Measurements from ENCODE around the gene FKBP6.
"Not testable (repeated sequence)": the region's sequence is repeated elsewhere in the genome, so short reads cannot be mapped to it uniquely, and the experiment has no call there.

The FKBP6 gene

DNA sequence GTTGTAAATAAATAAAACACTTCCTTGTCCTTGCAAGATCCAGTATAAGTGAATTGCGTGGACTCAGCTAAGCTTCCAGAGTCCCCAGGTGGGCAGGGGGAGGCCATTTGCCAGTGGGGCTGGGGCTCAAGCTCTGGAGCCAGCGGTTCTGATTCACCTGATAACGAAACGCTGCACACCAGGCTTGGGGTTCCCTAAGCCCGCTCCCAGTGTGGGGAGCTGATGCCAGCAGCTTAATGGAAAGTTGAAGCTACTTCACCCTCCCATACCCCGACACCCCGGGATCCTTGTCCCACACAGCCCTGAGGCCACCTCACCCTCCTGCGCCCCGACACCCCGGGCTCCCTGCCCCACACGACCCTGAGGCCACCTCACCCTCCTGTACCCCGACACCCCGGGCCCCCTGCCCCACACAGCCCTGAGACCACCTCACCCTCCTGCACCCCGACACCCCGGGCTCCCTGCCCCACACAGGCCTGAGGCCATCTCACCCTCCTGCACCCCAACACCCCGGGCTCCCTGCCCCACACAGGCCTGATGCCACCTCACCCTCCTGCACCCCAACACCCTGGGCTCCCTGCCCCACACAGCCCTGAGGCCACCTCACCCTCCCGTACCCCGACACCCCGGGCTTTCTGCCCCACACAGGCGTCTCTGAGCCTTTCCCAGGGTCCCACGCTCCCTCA lies 30.8 kb downstream of the FKBP6 start:
- DNase-seq = no peak

DNA sequence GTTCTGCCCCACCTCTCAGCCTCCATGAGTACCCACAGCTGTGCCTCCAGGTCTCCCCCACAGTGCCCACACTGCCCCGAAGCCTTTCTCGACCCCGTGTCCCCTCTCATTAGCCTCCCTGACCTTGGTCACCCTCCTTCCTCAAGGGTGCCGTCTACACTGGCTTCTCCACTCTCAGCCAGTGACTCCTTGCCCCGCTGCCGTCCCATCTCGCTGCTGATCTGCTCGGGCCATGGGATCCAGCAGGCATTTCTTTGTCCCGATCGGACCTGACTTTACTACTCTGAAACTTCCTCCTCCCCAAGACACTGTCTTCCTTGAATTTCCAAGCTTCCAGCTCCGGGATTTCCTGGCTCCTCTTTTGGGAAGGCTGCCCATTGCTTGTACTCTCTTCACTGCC lies 31.3 kb downstream of the FKBP6 start:
- no peak for DNase-seq

DNA sequence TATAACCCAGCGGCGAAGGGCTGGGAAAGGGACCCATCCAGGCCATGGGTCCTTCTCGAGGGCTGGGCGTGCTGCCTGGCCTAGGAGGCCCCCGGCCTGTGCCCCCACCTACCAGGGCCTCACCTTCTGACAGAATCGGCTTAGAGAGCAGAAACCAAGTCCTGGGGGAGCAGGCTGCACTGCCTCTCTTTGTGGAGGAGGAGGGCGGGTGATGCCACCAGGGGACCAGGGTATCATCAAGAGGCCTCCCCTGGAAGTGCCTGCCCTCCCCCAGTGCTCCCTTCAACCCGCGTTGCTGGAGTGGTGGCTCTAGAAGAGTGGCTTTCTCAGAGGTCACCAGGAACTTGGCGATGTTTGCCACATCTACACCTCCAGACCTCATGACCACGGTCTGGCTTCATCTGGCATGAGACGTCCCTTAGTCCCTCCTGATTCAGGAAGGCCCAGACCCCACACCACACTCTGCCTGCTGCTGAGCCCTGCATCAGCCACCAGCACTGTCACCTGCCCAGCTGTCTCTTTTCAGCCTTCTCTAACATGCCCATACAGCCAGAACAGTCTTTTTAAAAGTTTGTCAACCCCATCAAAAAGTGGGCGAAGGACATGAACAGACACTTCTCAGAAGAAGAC lies 31.9 kb downstream of the FKBP6 start:
- no peak for DNase-seq

DNA sequence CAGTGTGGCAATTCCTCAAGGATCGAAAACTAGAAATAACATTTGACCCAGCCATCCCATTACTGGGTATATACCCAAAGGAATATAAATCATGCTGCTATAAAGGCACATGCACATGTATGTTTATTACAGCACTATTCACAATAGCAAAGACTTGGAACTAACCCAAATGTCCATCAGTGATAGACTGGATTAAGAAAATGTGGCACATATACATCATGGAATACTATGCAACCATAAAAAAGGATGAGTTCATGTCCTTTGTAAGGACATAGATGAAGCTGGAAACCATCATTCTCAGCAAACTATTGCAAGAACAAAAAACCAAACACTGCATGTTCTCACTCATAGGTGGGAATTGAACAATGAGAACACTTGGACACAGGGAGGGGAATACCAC lies 32.6 kb downstream of the FKBP6 start:
- DNase-seq = not testable (repeated sequence)

DNA sequence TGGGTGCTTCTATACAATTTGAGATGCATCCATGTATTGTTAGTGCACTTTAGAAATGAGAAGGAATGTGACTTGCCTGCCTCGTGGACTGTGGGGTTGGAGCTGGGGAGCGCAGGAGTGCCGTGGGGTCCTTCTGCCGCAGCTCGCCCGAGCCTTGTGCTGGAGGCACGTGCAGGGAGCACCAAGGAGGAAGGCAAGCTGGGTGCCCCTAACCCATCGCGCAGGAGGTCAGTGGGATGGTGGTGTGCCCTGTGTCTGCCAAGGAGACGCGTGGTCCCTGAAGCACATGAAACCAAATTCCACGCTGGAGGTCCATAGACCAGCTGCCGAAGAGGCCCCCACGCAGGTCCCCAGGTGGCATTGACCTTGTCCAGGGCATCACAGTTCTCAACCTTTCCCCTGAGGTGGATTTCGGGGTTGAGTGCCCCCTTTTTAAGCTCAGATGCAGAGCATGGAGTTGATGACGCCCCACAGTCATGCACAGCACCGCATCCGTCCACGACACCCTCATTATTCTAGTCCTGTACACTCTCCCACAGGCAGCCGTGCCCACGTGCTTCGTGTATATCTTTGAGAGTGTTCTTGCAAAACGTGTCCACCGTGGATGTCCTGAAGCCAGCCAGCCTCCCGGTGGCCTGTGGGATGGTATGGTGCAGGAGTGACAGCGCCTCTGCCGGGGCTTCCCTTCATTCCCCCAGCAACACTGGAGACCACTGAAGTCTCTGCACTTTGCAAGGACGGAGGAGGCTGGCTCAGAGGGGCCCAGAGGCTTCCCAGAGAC lies 35.5 kb downstream of the FKBP6 start:
- no peak for DNase-seq

DNA sequence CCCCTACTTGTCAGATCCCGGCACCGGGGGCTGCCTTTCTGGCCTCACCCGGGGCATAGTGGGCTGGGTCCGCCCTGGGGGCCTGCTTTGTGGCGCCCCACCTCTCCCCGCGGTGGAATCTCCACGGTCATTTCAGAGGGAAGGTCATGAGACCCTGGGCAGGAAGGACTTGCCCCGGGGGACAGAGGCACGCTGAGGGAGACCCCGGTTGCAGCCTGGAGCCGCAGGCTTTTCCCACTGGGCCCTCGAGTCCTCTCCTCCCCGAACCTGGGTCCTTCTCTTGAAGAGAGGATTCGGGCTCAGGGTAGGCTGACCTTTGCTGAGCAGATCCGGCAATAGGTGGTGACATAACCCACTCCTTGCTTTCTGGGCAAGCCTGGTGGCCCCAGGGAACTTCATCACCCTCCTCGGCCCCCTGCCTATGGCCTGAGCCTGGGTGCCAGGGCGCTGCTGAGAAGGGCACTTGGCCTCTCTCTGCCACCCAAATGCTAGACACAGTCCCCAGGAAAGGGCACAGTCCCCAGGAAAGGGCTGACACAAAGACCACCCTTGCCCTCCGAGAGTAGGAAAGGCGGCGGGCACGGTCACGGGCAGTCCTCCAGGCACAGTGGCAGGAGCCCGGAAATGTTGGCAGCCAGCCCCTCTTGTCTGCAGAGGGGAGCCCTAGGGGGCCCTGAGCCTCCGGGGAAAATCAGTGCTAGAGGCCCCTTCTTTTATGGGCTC lies 36.2 kb downstream of the FKBP6 start:
- DNase-seq = no peak

DNA sequence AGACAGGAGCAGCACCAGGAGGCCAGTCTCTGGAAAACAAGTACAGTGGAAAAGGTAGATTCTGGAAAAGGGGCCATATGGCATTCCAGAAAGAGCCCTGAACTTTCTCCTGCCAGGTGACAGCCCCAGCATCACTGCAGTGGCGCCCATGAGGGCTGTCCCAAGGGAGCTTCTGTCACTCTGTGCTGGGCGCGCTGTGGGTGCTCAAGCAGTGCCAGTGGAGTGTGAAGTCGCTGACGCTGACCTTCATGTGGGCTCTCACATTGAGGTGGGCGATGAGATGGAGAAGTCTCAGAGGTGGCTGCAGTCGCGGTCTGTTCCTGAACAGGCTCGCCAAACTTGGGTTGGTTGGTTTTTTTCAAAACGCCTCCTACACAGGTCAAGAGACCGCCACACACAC lies 38.2 kb downstream of the FKBP6 start:
- no peak for DNase-seq

DNA sequence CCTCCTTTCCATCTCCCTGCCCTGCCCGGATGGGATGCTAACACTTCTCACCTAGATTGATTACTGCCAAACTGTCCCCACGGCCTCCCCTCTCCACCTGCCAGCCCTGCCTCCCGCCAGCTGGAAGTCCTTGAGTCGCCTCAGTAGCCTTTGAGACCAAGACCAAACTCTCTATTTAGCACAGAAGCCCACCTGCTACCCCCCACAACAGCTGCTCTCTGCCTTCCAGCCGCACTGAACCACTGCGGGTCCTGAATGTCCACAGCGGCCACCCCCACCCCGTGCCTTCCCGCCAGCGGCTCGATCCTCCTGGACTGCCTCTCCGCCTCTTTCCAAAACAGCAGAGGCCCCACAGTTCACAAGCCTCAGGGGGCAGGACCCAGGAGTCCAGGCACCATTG lies 39.0 kb downstream of the FKBP6 start:
- DNase-seq = no peak

DNA sequence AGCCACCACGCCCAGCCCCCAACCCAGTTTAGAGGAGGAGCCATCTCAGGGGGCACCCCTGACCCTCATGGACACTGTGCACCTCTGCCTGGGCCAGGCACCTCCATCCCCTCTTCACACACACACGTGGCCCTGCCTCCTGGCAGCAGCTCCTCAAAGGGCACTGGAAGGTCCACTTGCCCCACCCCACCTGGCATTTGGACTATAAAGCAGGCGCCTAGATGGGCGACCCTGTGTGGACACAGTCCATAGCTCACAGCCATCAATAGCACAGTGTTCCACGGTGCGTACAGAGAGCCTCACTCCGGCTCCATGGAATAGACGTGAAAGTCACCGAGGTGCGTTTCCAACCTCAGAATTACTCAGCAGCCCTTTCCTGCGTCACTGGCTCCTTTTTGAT lies 41.0 kb downstream of the FKBP6 start:
- DNase-seq = no peak

DNA sequence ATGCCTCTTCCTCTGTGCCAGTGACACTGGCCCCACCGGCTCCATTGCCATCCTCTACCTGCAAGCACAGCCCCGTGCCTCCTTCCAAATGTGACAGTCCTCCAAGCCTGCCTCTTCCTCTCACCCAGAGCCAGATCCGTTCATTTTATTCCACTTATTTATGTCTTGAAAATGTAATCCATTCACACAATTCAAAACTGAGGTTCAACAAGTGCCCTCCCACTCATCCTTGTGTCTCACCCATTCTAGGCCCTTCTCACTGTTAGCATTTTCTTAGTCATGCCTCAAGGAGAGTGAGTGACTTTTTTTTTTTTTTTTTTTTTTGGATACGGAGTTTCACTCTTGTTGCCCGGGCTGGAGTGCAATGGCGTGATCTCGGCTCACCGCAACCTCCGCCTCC lies 41.7 kb downstream of the FKBP6 start:
- no peak for DNase-seq

DNA sequence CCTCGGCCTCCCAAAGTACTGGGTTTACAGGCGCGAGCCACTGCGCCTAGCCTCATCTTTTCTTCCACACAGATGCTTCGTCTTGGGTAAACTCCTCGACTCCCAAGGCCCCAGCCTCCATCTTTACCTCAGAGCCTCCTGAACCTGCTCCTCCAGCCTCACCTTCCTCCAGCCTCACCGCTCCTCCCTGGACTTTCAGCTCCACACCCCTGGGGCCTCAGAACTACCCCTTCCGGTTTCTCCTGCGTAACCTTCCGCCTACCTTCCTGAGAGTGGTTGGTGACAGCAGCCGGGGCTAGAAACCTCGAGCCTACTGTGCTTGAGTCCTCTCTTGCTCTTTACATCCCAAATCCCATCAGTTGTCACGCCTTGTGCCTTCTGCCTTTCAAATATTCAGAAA lies 45.8 kb downstream of the FKBP6 start:
- no peak for DNase-seq

DNA sequence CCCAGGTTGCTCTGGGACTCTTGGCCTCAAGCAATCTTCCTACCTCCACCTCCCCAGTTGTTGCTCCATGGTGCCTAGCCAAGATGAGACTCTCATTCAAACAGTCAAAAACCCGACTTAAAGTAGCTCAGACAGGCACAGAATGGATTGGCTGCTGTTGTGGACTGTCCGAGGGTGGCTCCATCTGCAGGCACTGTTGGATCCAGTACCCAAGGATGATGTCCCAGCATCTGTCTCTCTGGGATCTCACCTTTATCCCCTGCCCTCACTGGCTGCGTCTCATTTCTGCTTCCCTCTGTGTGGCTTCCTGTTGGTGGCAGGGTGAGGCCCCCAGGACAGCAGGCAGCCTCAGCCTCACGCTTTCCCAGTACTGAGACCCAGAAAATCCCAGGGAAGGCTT lies 48.3 kb downstream of the FKBP6 start:
- DNase-seq = not testable (repeated sequence)

DNA sequence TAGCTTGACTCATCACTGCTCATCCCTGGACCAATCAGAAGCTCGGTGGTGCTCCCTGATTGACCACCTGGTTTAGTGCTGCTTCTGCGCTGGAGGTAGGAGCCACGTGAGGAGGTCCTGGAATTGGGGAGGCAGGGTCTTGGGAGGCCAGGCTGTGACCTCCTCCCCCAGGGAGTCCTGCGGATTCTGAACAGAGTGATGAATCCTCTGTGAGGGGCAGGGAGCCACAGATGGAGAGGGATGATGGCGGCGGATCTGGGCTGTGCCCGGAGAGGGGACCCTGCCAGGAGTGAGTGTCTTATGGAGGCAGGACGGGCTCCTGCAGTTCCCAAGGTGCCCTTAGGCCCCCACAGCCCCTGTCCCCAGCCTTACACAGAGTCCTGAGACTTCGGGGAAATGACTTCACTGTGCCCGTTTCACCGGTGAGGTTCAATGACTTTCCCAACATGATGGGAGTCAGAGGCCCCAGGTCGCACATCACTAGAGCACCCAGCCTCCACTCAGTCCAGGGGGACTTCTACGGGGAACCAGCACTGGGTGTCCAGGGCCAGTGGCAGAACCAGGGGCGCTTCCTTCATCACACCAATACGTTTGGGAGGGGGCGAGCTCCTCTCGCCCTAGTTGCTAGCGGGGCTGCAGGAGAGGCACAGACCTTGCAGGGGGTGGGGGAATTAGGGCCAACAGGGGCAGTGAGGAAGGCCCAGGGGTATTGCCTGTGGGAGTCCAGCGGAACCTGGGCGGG lies 48.9 kb downstream of the FKBP6 start:
- DNase-seq = no peak

DNA sequence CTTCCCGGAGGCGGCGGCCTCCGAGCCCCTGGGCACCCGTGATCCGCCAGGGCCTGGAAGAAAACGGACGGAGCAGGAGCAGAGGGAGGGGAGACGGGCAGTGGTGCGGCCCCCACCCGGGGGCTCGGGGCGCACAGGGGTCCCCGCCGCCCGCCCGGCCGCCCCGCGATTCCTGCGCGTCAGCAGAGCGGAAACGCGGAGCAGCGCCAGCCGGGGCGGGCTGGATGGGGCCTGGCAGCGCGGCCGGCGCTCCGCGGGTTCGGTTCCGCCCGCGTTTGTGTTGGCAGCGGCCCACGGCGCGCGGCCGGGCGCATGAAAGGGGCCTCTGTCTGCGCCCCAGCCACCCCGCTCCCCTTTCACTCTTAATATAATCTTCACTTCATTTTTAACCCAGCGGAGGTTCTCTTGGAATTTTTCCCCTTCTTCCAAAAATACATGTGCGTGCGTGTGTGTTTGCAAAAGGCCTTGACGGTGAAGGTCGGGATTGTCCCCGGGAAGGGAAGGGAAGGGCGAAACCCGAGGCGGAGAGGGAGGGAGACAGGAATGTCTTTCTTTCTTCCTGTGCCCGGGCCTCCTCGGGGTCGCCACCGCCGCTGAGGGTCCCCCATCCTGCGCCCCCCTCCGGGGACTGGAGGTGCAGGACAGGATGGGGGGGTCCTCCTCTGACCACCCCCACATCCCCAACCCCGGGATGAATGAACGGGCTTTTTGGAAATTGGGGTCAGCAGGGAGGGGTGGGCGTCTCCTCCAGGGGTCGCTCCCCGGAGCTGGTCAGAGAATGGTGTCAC lies 49.6 kb downstream of the FKBP6 start:
- not testable (repeated sequence) for DNase-seq

DNA sequence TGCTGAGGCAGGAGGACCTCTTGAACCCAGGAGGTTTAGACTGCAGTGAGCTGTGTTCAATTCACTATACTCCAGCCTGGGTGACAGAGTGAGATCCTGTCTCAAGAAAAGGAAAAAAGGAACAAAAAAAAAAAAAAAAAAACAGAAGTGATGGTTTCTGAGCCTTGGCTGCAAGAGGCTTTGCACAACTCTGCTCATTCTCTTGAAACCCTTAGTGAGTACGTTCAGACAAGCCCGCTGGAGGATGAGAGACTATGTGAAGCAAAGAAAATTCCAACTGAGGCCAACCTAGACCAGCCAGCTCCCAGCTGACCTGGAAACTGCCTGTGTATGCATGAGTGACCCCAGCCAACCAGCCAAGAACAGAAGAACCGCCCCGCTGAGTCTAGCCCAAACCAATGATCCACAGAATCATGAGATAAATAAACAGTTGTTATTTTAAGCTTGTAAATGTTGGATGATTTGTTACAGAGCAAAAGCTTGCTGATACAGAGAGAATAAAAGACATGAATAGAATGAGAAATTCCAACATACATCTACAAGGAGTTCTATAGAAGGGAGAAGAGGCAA lies 55.1 kb downstream of the FKBP6 start:
- no peak for DNase-seq

DNA sequence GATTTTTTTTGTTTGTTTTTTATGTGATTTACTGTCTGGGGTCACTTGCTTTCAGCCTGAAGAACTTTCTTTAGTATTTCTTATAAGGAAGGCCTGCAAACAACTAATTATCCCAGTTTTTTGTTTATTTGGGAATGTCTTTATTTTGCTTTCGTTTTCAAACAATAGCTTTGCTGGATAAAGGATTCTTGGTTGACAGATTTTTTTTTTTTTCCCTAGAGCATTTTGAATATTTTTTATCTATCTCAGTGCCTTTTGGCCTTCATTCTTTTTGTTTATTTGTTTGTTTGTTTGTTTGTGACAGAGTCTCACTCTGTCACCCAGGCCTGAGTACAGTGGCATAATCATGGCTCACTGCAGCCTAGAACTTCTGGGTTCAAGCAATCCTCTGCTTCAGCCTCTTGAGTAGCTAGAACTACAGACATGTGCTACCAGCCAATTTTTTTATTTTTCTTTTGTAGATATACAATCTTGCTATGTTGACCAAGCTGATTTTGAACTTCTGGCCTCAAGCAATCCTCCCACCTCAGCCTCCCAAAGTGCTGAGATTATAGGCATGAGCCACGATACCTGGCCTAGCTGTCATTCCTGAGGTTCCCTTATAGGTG lies 59.4 kb downstream of the FKBP6 start:
- DNase-seq = no peak

DNA sequence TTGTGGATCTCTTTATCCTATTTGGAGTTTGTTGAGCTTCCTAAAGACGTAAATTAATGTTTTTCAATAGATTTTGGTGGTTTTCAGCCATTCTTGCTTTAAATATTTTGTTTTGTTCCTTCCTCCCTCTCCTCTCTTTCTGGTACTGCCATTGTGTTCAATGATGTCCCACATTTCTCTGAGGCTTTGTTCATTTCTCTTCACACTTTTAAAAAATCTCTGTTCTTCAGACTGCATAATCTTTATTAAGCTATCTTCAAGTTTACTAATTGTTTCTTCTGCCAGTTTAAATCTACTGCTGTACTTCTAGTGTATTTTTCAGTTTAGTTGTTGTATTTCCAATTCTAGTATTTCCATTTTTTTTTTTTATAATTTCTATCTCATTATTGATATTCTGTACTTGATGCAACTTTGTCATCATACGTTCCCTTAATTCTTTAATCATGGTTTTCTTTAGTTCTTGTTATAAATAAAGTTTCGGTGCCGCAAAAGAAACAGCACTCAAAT lies 60.0 kb downstream of the FKBP6 start:
- no peak for DNase-seq

DNA sequence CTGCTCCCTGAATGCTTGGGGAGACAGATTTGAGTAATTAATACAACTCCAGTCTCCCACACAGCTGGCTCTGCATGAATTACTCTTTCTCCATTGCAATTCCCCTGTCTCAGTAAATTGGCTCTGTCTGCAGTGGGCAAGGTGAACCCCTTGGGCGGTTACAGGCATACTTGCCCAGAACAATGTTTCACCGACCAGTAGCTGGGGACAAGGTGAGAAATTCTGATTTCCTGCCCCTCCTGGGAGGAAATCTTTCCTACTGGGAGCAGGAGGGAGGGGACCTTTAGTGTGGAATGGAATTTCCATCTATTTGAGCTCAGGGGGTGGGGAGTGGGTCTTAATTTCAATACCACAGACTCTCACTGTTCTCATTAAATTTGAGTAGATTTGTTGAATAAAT lies 63.4 kb downstream of the FKBP6 start:
- DNase-seq = no peak

DNA sequence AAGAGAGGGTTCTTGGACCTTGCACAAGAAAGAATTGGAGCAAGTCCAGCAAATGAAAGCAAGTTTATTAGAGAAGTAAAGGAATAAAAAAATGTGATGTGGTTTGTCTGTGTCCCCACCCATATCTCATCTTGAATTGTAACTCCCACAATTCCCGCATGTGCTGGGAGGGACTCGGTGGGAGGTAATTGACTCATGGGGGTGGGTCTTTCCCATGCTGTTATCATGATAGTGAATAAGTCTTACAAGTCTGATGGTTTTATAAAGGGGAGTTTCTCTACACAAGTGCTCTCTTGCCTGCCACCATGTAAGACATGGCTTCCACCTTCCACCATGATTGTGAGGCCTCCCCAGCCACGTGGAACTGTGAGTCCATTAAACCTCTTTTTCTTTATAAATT lies 66.5 kb downstream of the FKBP6 start:
- no peak for DNase-seq

DNA sequence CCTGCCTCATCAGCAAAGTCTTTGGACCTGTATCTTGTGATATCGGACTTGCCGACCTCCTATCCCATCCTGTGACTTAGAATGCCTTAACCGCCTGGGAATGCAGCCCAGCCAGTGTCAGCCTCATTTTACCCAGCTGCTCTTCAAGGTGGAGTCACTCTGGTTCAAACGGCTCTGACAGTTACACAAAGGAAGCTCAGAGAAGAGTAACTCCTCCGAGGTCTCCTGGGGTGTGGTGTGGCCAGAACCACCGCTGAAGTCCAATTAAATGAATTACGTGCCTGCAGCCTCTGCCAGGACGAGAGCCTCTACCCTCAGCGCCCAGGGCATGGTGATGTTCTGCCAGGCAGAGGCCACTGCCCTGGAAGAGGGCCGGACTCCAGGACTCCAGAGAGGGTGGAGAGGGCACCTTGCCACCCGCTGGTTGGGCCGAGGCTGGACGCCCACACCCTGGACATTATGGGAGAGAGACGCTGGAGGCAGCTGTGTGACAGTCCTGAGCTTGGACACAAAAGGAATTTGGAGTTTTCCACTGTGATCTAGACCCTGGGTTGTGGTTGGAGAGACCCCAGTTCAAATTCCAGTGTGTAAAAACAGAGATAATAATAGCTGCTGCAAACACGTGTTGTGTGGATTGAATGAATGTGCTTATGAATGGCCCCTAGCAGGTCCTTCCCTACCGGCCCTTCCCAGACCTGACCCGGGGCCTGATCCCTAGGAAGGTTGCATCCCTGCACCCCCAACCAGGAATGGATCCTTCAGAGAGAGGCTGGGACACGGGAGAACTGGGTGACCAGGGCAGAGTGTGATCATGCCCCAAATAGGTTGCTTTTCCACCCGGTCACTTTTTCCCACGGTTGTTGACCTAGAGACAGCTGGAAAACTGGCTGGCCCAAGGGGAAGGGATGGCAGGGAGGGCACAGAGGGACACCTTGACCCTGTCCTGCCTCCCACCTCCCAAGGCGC lies 67.9 kb downstream of the FKBP6 start:
- no peak for DNase-seq
